Measurements from ENCODE around the gene SLC22A25. TPM values are rescaled to one million over a fixed set of nuclear protein-coding genes. Genes with fewer than 3 reads are reported as not detected.

The SLC22A25 gene
- polyA plus RNA-seq, 1 donor from 2014 or later = not detected

DNA sequence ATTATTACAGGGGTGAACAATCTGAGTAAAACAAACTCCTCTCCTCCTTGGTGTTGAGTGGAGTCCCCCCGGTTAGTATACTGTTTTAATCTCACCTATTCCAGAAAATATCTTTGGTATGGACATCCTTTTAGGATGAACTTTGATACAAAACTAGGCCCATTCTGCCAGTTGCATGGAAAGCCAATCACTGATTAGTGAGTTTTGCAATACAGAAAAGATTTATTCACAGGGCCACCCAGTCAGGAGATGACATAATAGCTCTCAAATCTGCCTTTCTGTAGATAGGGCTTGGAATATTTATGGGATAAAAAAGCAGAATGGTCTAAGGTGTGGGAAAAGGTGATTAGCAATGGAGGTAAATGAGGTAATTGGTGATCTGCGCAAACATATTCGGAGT lies 30.3 kb upstream of the SLC22A25 start:
- Histone ChIP-seq H3K79me2 (replicated peaks; ENCODE audit: insufficient read depth, low read length) (no peaks in the 10 kb centered on the region), H3K9me2 (ENCODE audit: insufficient read depth, low read length) (no peaks in the 10 kb centered on the region), H3K36me3 (ENCODE audit: insufficient read depth, low read length) (no peaks in the 10 kb centered on the region), H4K20me1 (ENCODE audit: insufficient read depth) (no peaks in the 10 kb centered on the region), H3K4me3 (ENCODE audit: low read length) (no peak overlapping the region), H3K4me2 (ENCODE audit: low read length) (no peak overlapping the region), H3K27me3 (ENCODE audit: insufficient read depth, low read depth, low read length) (no peaks in the 10 kb centered on the region), H3K9me3 (ENCODE audit: low read length) (no peaks in the 10 kb centered on the region), H2AFZ (ENCODE audit: low read depth, low read length) (no peak overlapping the region), H3F3A (ENCODE audit: insufficient read depth, low read length, poor library complexity, severe bottlenecking) (no peaks in the 10 kb centered on the region), H3K27ac (ENCODE audit: low read length) (no peak overlapping the region), H3K9ac (ENCODE audit: low read length) (no peak overlapping the region)
- no peak for TF ChIP-seq POLR2AphosphoS5 (IDR thresholded peaks at IDR 0.05)
- TF ChIP-seq EZH2 (IDR thresholded peaks at IDR 0.05; ENCODE audit: borderline replicate concordance, insufficient read depth, low read length, poor library complexity, severe bottlenecking) = no peak
- no peak for TF ChIP-seq TAF1 (IDR thresholded peaks at IDR 0.05; ENCODE audit: low read depth)
- no peak for TF ChIP-seq MXI1 (conservative IDR thresholded peaks at IDR 0.05; ENCODE audit: poor library complexity, severe bottlenecking)
- TF ChIP-seq, protein P1, sequence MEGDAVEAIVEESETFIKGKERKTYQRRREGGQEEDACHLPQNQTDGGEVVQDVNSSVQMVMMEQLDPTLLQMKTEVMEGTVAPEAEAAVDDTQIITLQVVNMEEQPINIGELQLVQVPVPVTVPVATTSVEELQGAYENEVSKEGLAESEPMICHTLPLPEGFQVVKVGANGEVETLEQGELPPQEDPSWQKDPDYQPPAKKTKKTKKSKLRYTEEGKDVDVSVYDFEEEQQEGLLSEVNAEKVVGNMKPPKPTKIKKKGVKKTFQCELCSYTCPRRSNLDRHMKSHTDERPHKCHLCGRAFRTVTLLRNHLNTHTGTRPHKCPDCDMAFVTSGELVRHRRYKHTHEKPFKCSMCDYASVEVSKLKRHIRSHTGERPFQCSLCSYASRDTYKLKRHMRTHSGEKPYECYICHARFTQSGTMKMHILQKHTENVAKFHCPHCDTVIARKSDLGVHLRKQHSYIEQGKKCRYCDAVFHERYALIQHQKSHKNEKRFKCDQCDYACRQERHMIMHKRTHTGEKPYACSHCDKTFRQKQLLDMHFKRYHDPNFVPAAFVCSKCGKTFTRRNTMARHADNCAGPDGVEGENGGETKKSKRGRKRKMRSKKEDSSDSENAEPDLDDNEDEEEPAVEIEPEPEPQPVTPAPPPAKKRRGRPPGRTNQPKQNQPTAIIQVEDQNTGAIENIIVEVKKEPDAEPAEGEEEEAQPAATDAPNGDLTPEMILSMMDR (IDR thresholded peaks at IDR 0.05; ENCODE audit: poor library complexity, severe bottlenecking) = no peak
- no peak for TF ChIP-seq SMC3 (conservative IDR thresholded peaks at IDR 0.05; ENCODE audit: poor library complexity)
- no peak for TF ChIP-seq RAD21 (conservative IDR thresholded peaks at IDR 0.05)
- TF ChIP-seq, protein P2, sequence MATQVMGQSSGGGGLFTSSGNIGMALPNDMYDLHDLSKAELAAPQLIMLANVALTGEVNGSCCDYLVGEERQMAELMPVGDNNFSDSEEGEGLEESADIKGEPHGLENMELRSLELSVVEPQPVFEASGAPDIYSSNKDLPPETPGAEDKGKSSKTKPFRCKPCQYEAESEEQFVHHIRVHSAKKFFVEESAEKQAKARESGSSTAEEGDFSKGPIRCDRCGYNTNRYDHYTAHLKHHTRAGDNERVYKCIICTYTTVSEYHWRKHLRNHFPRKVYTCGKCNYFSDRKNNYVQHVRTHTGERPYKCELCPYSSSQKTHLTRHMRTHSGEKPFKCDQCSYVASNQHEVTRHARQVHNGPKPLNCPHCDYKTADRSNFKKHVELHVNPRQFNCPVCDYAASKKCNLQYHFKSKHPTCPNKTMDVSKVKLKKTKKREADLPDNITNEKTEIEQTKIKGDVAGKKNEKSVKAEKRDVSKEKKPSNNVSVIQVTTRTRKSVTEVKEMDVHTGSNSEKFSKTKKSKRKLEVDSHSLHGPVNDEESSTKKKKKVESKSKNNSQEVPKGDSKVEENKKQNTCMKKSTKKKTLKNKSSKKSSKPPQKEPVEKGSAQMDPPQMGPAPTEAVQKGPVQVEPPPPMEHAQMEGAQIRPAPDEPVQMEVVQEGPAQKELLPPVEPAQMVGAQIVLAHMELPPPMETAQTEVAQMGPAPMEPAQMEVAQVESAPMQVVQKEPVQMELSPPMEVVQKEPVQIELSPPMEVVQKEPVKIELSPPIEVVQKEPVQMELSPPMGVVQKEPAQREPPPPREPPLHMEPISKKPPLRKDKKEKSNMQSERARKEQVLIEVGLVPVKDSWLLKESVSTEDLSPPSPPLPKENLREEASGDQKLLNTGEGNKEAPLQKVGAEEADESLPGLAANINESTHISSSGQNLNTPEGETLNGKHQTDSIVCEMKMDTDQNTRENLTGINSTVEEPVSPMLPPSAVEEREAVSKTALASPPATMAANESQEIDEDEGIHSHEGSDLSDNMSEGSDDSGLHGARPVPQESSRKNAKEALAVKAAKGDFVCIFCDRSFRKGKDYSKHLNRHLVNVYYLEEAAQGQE (IDR thresholded peaks at IDR 0.05; ENCODE audit: borderline replicate concordance) = no peak
- TF ChIP-seq EP300 (conservative IDR thresholded peaks at IDR 0.05; ENCODE audit: poor library complexity, severe bottlenecking) = no peak

DNA sequence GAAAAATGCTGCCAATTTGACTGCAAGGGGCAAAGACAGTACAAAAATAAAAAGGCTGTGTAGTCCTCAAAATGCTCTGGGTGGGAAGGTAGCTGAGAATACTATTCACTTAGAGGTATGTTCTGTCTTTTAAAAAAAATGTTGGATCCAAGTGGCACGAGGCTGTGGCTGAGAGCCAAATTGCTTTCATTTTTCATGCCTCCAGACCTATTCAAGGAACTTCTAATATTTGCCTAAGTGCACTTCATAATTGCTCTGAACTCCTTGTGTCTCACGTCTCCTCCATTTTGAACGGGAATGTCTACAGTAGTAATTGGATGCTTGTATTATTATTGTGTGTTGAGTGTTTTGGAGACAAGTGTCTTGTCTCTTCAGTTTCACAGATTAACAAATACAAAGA lies 19.1 kb upstream of the SLC22A25 start:
- no peaks in the 10 kb centered on the region for H4K20me1 ChIP-seq (ENCODE audit: insufficient read depth)
- H3K36me3 ChIP-seq (ENCODE audit: insufficient read depth, low read length) = no peaks in the 10 kb centered on the region
- no peaks in the 10 kb centered on the region for H3K27me3 ChIP-seq (ENCODE audit: insufficient read depth, low read depth, low read length)
- H3K27ac ChIP-seq (ENCODE audit: low read length) = no peak overlapping the region
- no peak for TF ChIP-seq TAF1 (IDR thresholded peaks at IDR 0.05; ENCODE audit: low read depth)
- TF ChIP-seq EP300 (conservative IDR thresholded peaks at IDR 0.05; ENCODE audit: poor library complexity, severe bottlenecking) = no peak
- TF ChIP-seq, protein P1 (IDR thresholded peaks at IDR 0.05; ENCODE audit: poor library complexity, severe bottlenecking) = no peak
- TF ChIP-seq, protein P2 (IDR thresholded peaks at IDR 0.05; ENCODE audit: borderline replicate concordance) = no peak
- no peak for TF ChIP-seq SMC3 (conservative IDR thresholded peaks at IDR 0.05; ENCODE audit: poor library complexity)
- no peak for TF ChIP-seq EZH2 (IDR thresholded peaks at IDR 0.05; ENCODE audit: borderline replicate concordance, insufficient read depth, low read length, poor library complexity, severe bottlenecking)
- no peaks in the 10 kb centered on the region for H3K9me2 ChIP-seq (ENCODE audit: insufficient read depth, low read length)
- no peak overlapping the region for H2AFZ ChIP-seq (ENCODE audit: low read depth, low read length)
- H3K4me2 ChIP-seq (ENCODE audit: low read length) = no peak overlapping the region
- H3K9me3 ChIP-seq (ENCODE audit: low read length) = no peaks in the 10 kb centered on the region
- no peaks in the 10 kb centered on the region for H3F3A ChIP-seq (ENCODE audit: insufficient read depth, low read length, poor library complexity, severe bottlenecking)
- H3K79me2 ChIP-seq (replicated peaks; ENCODE audit: insufficient read depth, low read length) = no peaks in the 10 kb centered on the region
- H3K9ac ChIP-seq (ENCODE audit: low read length) = no peak overlapping the region
- H3K4me3 ChIP-seq (ENCODE audit: low read length) = no peak overlapping the region

Data from neural cell (in vitro differentiated cells).